Kidney (tissue), 14 donors: ENCODE data around the gene DZANK1. TPM values are rescaled to one million over a fixed set of nuclear protein-coding genes. Genes with fewer than 3 reads are reported as not detected.
"Not testable (repeated sequence)": the region's sequence is repeated elsewhere in the genome, so short reads cannot be mapped to it uniquely, and the experiment has no call there.

Experiments
- DNase-seq, 5 donors: peaks; one replicate each; pipeline ENCODE4 v3.0.0-alpha.2; 2013 to 2020
- FAIRE-seq: peaks from 2 replicates; lab custom pipeline; 2012; peaks lifted over from hg19 to GRCh38; lab: Jason Lieb, UNC
- H3K27ac ChIP-seq, 2 donors: one replicate each; pipeline ENCODE4 v1.7.0; 2013; ENCODE audit warnings: low read depth in 2 of 2, low read length in 2 of 2, inconsistent platforms in 1 of 2
- H3K27me3 ChIP-seq: one replicate; pipeline ENCODE4 v1.7.1; 2013; ENCODE audit warnings: low read length, inconsistent platforms; ENCODE audit not compliant: control insufficient read depth, insufficient read depth
- H3K36me3 ChIP-seq, 3 donors: one replicate each; pipeline versions ENCODE4 v1.7.0 to v1.7.1; 2013; ENCODE audit warnings: low read length in 3 of 3, control low read depth in 1 of 3, inconsistent platforms in 1 of 3; ENCODE audit not compliant: insufficient read depth in 3 of 3, control insufficient read depth in 2 of 3
- H3K4me1 ChIP-seq, 3 donors: one replicate each; pipeline versions ENCODE4 v1.7.0 to v1.7.1; 2013; ENCODE audit warnings: low read length in 3 of 3, inconsistent platforms in 1 of 3, low read depth in 1 of 3; ENCODE audit not compliant: control insufficient read depth in 2 of 3, insufficient read depth in 2 of 3
- H3K4me3 ChIP-seq, 3 donors: one replicate each; pipeline versions ENCODE4 v1.7.0 to v1.8.1; 2013; ENCODE audit warnings: low read length in 3 of 3, control low read depth in 1 of 3, inconsistent platforms in 1 of 3
- H3K9ac ChIP-seq, 3 donors: one replicate each; pipeline versions ENCODE4 v1.7.0 to v1.7.1; 2013; ENCODE audit warnings: low read length in 3 of 3, control low read depth in 1 of 3, inconsistent platforms in 1 of 3
- H3K9me3 ChIP-seq, 3 donors: one replicate each; pipeline versions ENCODE4 v1.7.0 to v1.7.1; 2013; ENCODE audit warnings: low read length in 3 of 3, control low read depth in 1 of 3, inconsistent platforms in 1 of 3; ENCODE audit not compliant: control insufficient read depth in 2 of 3, insufficient read depth in 1 of 3
- CTCF ChIP-seq: IDR thresholded peaks from 3 replicates; pipeline ENCODE4 v1.5.1; 2012; ENCODE audit warnings: mild to moderate bottlenecking, moderate library complexity, borderline replicate concordance; ENCODE audit not compliant: insufficient read depth; ENCODE audit errors: extremely low read depth
- intact Hi-C: fragments of 100-400 bp; cut with DNase I; formaldehyde crosslinking; loops from one replicate; pipeline ENCODE4 v1.11.1; 2022
- polyA plus RNA-seq: library from polyadenylated mRNA; stranded (reverse); fragments of 350-450 nt; fragmentation: Illumina TruSeq; extraction: RNeasy Lipid Tissue Mini Kit (QIAGEN cat#74804); gene quantifications from one replicate; pipeline ENCODE4 v1.2.3, GENCODE V29; 2014; ENCODE audit warnings: low read depth, low replicate concordance; ENCODE audit not compliant: insufficient read depth
- total RNA-seq: library from RNA; stranded (reverse); fragmentation: NEBNext Ultra II Directional; extraction: Animal tissue kit (Norgen Biotek cat#: 25700); gene quantifications from one replicate; pipeline ENCODE4 v1.2.1, GENCODE V29; 2021
- donor health status: control.
- donor health status: control.
- donor health status: control.
- donor health status: control.
- donor health status: control.
- donor health status: DM: yes; HTN: yes; CAD: no.
- donor health status: Normal renal cell carcinoma (clear cell type).

The DZANK1 gene
- total and polyA plus RNA-seq, 2 donors from 2014 or later = 3.9 to 6.2 TPM

- Histone ChIP-seq H3K27ac (no peak overlapping the region), H3K4me1 (no peaks in the 10 kb centered on the region), H3K9ac (no peak overlapping the region), H3K36me3 (no peaks in the 10 kb centered on the region), H3K4me3 (no peak overlapping the region), H3K9me3 (no peaks in the 10 kb centered on the region), H3K27me3 (no peaks in the 10 kb centered on the region)
- FAIRE-seq (no peak), DNase-seq (no peak)
- intact Hi-C loops = no loop called here
- TF ChIP-seq CTCF = no peak
These were observed 88.8 kb downstream of the DZANK1 start for GRCh38 chr20:18377896-18378481.

- DNase-seq, H3K9me3 ChIP-seq, H3K4me1 ChIP-seq, intact Hi-C loops, H3K4me3 ChIP-seq, H3K27me3 ChIP-seq, H3K9ac ChIP-seq, H3K36me3 ChIP-seq, FAIRE-seq, H3K27ac ChIP-seq: not testable (repeated sequence)
These were observed 91.3 kb downstream of the DZANK1 start for GRCh38 chr20:18375551-18375950.

GRCh38 chr20:18372296-18372695, 94.5 kb downstream of the DZANK1 start:
- no peaks in the 10 kb centered on the region for H3K4me1 ChIP-seq
- no peak for FAIRE-seq

GRCh38 chr20:18364768-18365167, 102.1 kb downstream of the DZANK1 start:
- H3K9ac ChIP-seq = no peak overlapping the region
- H3K9me3 ChIP-seq = no peaks in the 10 kb centered on the region
- H3K4me1 ChIP-seq = no peaks in the 10 kb centered on the region
- DNase-seq (no peak), FAIRE-seq (no peak)
- no peak overlapping the region for H3K4me3 ChIP-seq
- TF ChIP-seq CTCF = no peak
- H3K27ac ChIP-seq = no peak overlapping the region
- no peaks in the 10 kb centered on the region for H3K27me3 ChIP-seq
- intact Hi-C loops = no loop called here
- H3K36me3 ChIP-seq = no peaks in the 10 kb centered on the region

More at GRCh38 chr20:18372296-18372695, 94.5 kb downstream of the DZANK1 start:
- Histone ChIP-seq H3K27me3 (no peaks in the 10 kb centered on the region), H3K4me3 (no peak overlapping the region), H3K27ac (no peak overlapping the region), H3K9ac (no peak overlapping the region), H3K36me3 (no peaks in the 10 kb centered on the region), H3K9me3 (no peaks in the 10 kb centered on the region)
- intact Hi-C loops = no loop called here
- no peak for TF ChIP-seq CTCF
- DNase-seq = no peak
